Dedifferentiated amniotic fluid mesenchymal stem cell (primary cell): ENCODE data around the gene FHOD3.
"Not testable (repeated sequence)": the region's sequence is repeated elsewhere in the genome, so short reads cannot be mapped to it uniquely, and the experiment has no call there.

Experiments
- DNase-seq: peaks from one replicate; pipeline ENCODE4 v3.0.0-alpha.2; 2016; ENCODE audit errors: extremely low spot score

FHOD3 gene

GRCh38 chr18:36451454-36452251, 154.1 kb downstream of the FHOD3 start:
- DNase-seq: peak; percentile 19

GRCh38 chr18:36454245-36454644, 156.7 kb downstream of the FHOD3 start:
- DNase-seq: no peak

- DNase-seq: no peak
These were observed 157.4 kb downstream of the FHOD3 start for GRCh38 chr18:36454848-36455458.

GRCh38 chr18:36455931-36456330, 158.4 kb downstream of the FHOD3 start:
- DNase-seq: no peak

GRCh38 chr18:36456622-36457021, 159.1 kb downstream of the FHOD3 start:
- DNase-seq: no peak

DNA sequence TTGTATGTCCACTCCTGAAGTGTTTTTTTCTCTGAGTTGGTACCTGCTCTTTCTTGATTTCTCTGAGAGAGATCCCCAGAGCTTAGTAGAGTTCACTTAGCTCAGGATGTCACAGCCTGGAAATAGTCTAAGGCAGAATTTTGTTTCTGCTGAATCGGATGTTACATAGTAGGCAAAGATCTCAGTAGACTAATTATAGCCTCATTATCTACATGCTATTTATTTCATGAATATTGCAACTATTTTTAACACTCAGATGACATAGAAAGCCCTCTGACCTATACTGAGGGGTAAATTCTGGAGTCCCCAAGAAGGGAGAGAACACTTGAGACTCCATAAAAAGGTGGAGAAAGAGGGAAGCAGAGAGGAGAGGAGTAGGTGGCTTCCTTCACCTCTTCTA, 160.2 kb downstream of the FHOD3 start:
- DNase-seq: no peak

DNA sequence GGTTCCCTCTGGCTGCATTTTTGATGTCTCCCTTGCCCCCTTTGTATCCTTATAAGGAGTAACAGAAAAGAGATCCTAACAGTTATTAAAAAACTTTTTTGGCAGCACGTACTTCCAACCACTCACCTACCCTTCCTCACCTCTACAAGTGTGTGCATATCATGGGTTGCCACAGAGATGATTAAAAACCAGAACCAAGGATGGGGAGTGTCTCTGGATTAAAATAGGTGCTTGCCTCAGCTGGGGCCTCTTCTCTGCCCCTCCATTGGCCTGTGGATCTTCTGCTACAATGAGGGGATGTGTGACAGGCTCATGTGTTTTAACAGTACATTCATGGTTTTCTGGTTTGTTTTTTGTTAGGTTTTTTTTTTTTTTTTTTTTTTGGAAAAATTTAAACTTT, 160.8 kb downstream of the FHOD3 start:
- no peak for DNase-seq

DNA sequence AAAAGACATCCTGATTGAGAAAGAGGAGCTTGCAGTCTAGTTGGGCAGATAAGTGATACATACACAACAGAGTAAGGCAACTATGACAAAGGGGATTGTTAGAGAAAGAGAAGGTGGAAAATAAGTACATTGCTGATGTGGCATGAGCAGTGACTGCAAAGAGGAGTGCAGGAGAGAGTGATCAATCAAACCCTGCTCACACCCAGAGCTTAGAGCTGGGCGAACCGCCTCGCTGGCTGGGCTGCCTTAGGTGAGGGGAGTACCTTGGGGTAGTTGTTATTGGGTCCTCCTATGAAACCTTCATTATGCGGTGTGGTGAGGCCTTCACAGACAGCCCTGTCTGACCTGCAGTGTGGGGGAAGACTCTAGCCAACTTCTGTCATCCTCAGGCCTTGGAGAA, 161.7 kb downstream of the FHOD3 start:
- DNase-seq: no peak

GRCh38 chr18:36459786-36460185, 162.3 kb downstream of the FHOD3 start:
- DNase-seq: no peak

GRCh38 chr18:36460324-36460850, 162.9 kb downstream of the FHOD3 start:
- no peak for DNase-seq

- DNase-seq: no peak
These were observed 163.3 kb downstream of the FHOD3 start for GRCh38 chr18:36460854-36461253.

DNA sequence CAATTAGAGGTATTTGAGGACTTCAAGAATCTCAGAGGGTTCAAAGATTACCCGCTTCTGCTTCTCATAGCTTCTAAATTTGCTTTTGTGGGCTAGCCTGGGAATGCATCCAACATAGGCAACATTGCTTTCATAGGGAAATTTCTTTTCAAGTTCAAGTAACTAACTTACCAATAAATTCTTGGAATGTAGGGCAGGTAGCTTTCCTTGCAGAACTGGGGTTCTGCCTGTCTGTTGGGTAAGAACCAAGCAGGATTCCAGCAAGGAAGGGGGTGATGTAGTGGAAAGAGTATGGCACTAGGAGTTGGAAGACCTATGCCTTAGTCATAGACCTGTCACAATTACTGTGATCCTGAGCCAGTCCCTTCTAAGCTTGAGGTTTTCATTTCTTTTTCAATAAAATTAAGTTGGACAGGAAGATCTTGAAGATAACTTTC, 164.1 kb downstream of the FHOD3 start:
- DNase-seq: no peak

- not testable (repeated sequence) for DNase-seq
These were observed 166.0 kb downstream of the FHOD3 start for GRCh38 chr18:36463516-36463915.

- no peak for DNase-seq
These were observed 166.7 kb downstream of the FHOD3 start for GRCh38 chr18:36464126-36464651.

GRCh38 chr18:36465276-36465675, 167.8 kb downstream of the FHOD3 start:
- DNase-seq: no peak

DNA sequence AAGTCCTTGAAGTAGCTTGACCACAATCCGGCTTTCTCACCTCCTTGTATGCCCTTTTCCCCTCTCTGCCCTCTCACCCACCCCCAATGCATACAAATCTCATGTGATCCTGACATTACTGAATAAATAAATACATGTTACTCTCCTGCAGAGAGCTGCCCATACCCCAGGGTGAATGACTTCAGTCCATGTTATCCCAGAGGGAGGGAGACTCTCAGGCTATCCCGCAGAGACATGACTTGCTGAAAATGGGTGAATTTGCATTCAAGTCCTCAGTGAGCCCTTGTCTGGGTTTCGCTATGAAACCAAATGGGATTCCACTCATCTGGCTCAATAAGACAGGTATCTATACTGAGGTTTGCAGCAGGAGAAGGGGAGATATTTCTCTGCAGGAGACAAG, 168.5 kb downstream of the FHOD3 start:
- DNase-seq: no peak

DNA sequence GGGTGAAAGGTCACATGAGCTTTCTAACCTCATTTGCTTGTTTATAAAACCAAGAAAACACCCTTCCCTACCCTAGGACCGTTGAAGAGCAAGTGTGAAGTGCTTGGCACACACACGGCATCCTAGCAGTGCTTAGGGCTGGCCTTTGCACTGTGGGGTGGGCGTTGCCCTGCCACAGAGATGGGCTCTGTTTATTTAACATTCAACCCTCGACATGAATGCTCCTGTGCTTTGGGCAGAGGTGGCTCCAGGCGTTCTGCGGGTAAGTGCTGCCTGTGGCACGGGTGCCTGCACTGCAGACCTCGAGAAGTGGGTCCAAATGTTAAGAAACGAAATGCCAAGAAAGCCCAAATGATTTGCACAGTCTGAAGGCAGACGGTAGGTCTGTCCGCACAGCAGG, 170.1 kb downstream of the FHOD3 start:
- no peak for DNase-seq

GRCh38 chr18:36468161-36468560, 170.6 kb downstream of the FHOD3 start:
- DNase-seq: no peak

DNA sequence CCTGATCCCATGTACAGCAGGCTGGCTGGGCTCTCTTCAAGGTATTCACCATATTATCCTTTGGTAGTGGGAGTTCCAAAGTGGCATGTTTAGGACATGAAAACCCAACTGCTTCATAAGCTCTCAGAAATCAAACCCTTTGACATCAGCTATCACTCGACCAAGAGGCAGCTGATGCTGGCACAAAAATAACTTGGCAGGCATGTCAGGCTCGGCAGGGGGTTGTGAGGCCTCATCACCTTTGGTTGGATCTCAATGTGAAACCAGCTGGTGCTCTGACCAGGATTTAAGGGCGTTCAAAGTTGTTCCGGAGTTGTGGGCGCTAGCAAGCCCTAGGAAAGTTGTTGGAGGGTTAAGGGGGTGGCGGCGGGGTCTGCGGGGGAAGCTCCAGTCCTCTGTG, 171.9 kb downstream of the FHOD3 start:
- DNase-seq: no peak

DNA sequence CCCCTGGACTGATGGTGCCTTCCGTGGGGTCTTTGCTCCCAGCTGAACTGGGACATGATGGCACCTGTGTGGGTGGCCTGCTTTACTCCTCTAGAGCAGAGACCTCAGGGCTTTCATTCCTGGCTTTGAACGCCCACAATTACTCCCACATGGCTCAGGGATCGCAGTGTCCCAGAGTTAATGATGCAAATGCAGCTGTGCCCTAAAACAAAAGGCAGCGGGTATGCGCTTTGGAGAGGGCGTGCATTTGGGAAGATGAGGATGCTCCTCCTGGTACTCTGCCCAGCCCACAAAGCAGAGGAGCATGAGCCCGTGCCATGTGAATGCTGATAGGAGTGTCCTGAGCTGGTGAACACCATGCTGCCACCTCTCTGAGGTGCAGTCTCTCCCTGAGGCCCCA, 173.4 kb downstream of the FHOD3 start:
- no peak for DNase-seq

DNA sequence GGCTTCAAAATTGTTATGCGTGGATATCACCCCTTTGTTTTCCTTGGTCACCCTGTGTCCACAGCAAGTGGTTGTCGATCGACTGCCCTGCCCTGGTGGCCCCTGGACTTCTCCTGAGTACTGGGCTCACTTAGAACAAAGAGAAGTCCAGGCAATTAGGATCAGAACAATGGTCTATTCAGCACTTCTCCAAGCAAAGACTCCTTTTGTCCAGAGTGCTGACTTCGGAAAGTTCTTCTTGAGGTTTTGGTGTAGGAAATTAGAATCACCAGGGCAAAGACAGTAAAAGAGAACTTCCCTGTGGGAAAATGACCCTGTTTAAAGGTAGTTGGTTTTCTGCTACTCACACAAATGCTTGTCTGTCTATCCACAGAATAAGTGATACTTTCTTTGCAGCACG, 173.9 kb downstream of the FHOD3 start:
- no peak for DNase-seq

DNA sequence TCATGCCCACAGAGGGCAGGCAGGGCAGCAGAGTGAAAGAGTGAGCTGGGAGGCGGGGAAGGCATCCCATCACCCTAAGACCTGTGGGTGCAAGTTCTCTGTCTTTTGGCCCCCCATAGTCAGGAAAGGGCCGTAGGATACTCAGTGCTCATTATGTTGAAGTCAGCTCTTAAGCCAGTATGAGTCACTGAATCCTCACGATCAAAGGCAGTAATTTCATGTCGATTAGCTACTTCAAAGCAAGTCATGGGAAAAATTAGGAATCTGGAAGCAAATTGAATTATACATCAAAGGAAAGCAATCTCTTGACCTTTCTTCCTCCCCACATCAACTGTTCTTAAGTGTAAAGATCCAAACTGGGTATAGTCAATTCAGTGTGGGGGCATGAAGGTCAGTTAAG, 178.9 kb downstream of the FHOD3 start:
- DNase-seq: no peak

GRCh38 chr18:36477776-36478175, 180.3 kb downstream of the FHOD3 start:
- no peak for DNase-seq
